Glomerular visceral epithelial cell (primary cell): Measurements from ENCODE around the gene EYS.
A peak's percentile ranks its signal among the peaks of the same experiment; 100 is the strongest.
"Not testable (repeated sequence)": the region's sequence is repeated elsewhere in the genome, so short reads cannot be mapped to it uniquely, and the experiment has no call there.

Experiments
- DNase-seq: peaks from one replicate; pipeline ENCODE4 v3.0.0-alpha.2; 2016; ENCODE audit errors: extremely low spot score

EYS gene

GRCh38 chr6:63828678-63829077 lies 1878.3 kb downstream of the EYS start:
- DNase-seq: not testable (repeated sequence)

DNA sequence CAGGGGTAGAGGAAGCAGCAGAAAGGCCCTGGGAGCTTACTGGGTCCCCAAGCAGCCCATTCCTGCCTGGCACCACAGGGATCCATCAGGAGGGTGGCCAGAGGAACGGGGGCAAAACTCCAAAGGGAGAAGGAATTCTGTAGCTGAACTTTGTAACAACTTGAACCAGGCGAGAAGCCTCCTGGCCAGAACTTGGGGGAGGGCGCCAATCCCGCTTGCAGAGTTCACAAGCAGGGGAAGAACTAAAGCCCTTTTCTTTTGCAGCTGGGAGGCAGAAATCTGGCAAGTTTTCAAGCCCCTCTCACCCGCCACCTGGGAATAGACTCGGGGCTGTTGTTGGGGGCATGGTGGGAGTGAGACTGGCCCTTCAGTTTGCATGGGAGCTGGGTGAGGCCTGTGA lies 1882.3 kb downstream of the EYS start:
- no peak for DNase-seq

DNA sequence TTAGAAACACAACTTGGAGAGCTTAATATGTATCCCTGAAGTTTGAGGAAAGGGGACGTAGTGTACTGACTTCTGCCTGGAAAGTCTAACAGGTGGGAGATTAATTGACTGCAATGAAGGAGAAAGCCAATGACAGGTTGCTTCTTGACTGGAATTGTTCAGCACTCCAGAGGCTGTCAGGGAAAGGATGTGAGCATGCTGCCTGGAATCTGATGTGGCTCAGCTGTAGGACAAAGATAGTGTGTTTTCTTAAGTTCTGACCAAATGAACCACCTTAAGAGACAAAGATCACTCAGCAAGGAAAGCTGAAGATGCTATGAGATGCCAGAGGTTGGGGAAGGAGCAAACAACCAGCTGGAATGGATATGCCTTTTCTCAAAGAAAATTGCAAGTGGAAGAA lies 1885.6 kb downstream of the EYS start:
- no peak for DNase-seq

- no peak for DNase-seq
Measured at GRCh38 chr6:63819831-63820230, 1887.2 kb downstream of the EYS start.

DNA sequence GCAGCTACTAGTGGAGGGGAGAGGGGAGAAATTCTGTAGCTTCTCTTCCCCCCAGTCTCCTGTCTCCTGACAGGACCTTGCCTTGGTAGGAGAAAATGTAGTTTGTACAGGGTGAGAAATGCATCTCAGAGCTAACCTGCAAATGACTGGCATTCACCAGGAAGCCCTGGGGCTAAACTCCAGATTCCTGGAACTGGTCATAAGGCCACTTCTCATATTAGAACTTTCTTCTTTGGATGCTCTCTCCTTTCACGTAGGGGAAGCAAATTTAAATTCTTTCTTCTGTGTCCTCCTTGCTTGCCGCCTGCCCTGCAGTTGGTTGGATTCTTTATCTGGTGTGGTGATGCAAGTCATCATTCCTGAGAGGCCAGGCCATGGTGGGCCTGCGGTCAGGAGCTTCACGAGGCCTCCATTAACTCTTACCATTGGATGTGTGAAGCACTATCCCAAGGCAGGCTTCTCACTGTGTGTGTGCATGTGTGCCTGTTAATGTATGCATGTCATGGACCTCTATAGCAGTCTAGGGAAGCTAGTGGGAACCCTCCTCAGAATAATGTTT lies 1889.5 kb downstream of the EYS start:
- no peak for DNase-seq

DNA sequence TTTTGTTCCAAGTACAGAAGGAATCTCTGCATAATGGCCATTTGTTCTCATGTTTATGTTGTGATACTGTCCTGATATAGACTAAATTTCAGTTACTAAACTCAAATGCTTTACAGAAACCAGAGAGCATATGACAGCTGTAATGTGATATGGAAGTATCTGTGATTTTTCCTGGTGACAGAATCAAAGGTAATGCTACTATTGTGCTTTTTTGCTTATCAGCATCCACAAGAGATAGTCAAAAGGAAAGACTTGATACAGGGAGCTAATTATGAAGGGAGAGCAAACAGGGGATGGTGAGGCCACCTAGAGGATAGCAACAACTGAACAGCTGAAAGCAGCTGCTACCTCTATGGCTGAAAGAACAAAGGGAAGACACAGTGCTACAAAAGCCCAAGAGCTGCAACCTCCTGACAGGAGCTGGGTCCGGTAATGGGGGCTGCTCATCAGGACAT lies 1890.0 kb downstream of the EYS start:
- no peak for DNase-seq

DNA sequence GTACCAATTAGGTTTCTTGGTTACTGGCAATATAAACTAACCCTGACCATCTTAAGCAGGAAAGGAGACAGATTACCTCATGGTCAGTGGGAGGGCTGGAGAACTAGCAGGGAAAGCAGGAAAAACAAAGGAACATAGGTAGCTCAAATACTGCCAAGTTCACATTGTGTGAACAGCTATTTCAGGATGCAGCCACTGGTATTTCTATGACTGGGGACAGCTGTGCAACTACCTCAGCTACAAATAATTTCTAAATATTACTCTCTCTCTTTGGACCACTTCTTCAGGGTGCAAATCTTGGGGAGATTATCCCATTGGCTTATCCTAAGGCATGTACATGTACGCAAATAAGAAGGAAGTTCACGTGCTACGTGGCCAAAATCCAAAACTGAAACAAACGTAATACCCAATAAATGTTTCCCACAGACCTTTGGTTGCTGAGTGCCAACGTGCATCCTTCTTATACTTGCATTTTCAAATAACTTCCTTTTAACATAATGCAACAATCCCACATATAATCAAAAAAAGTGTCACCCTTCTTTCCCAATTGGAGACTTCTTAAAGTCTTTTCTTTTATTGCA lies 1890.5 kb downstream of the EYS start:
- no peak for DNase-seq

DNA sequence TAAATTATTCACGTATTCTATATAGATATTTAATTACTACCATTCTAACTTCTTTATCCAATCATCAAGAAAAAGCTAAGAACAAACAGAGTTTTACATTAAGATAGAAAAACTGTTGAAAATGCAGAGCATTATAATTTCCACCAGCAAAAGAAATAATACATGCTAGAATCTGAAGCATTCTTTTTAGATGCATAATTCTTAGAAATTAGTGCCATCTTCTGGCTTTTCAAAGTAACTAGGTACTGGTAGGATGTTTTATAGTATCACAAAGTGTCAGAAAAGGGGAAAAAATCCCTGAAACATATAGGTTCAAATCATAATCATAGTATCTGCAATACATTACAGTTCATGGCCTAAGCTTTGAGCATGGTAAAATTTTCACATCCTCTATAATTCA lies 1892.6 kb downstream of the EYS start:
- DNase-seq: no peak

DNA sequence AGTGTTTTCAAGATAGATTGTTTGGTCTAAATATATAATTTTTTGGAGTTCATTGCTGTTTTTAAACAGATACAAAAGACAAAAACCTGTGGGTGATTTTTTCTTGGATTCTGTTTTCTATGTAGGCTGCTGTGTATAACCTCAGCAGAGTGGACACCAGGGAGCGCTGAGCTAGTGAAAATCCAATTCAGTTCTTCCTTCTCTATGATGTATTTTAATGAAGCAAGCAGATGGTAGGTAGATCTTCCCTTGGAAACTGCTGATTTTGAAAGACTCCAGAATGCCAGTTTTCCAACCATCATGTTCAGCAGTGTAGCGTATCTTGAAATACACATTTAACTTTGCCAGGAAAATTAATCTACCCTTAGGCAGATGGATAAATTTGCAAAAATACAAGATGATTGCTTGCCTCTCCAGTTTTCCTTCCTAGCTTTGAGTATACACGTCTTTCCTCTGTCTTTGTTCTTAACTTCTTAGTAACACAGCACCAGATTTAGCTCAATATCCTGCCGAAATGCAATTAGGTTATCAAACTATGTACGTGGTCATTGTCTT lies 1893.4 kb downstream of the EYS start:
- DNase-seq: no peak

DNA sequence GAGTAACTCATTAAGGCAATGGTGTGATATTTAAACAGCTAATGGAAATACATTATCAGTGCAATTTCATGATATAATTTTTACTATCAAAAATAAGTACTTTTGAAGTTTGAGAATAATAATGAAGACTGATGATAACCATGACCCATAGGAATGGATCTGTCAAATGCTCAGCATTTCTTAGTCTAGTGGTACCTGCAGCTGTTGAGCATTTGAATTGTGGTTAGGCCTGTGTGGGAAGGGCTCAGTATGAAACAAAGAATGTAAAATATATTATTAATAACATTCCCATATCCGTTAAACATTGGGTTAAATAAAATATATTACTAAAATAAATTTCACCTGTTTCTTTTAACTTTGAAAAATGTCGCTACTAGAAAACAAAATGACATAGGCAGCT lies 1898.5 kb downstream of the EYS start:
- DNase-seq: no peak

- no peak for DNase-seq
Measured at GRCh38 chr6:63807056-63807455, 1900.0 kb downstream of the EYS start.

DNA sequence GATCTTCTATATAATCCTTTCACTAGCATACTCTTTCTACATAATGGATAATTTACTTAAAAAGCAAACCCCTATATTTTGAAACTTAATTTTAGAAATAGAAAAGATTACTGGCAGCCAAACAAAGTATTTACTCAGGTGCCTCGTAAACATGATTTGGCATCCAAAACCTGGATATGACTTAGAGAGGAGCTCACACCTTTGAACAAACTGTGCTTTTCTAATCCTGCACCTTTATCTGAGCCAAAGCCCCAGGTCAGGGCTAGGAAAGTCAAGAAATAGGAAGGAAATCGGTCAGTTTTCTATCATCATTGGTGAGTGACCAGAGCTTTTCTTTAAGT lies 1900.5 kb downstream of the EYS start:
- DNase-seq: no peak

DNA sequence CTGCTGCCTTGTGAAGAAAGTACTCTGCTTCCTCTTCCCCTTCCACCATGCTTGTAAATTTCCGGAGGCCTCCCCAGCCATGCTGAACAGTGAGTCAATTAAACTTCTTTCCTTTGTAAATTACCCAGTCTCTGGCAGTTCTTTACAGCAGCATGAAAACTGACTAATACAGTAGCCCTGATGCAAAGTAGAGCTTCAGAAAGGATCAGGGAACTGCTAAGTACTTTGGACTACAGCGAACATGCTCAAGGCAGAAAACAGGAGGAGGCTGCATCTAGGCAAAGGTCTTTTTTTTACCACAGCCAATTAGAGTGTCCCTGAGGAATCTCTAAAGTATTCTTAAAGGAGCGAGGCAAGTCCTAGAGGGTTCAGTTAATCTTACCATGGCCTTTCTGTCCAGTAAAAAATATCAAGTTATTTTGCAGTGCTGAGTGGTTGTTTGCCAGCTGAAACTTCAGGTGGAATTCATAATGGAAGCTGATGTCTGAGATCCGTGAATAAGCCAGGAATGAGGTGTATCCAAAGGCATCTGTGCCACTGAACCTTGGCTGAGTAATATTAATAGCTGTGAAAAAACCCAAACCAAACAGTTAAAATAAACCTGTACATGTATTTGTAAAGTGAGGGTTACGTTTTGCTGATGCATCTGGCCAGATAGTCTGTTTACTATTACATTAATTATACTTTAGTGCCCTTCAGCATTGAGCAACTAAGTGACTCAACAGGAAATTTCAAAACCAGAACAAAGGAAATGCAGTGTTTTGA lies 1901.0 kb downstream of the EYS start:
- peak; percentile 68 for DNase-seq

DNA sequence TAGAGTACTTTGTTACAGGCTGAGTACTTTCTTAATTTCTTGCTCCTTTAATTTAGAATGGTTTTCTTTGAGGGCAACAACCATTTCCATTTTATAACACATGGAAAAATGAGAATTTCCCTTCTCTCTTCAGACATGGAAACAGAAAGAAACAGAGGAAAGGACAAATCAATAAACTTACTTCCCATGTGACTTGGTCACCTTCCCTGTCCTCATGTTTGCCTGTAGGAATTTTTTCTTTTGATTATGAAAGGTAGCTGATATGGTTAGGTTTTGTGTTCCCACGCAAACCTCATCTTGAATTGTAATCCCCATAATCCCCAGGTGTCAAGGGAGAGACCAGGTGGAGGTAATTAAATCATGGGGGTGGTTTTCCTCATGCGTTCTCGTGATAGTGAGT lies 1901.7 kb downstream of the EYS start:
- DNase-seq: no peak

DNA sequence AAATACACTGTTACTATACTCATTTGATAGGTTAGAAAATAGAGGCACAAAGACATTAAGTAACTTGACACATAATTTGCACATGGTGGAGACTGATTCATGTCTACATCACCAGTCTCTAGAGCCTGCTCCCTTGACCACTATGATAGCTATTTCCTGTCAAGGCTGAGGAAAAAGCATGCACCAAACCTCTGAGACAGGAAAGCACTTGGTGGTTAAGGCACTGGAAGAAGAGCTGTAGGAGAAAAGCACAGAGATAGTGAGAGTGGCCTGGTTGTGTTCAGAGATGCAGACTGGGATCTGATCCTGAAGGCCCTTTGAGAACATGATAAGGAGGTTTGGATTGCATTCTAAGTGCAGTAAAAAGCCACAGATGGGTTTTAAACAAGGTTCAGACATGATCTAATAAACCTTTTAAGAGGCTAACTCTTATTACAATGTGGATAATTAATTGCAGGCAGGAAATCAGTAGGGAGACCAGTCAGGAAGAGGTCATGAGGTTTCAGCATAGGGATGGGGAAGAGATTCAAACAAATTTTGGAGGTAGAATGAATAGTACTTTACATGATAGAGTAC lies 1902.6 kb downstream of the EYS start:
- DNase-seq: peak; percentile 79

DNA sequence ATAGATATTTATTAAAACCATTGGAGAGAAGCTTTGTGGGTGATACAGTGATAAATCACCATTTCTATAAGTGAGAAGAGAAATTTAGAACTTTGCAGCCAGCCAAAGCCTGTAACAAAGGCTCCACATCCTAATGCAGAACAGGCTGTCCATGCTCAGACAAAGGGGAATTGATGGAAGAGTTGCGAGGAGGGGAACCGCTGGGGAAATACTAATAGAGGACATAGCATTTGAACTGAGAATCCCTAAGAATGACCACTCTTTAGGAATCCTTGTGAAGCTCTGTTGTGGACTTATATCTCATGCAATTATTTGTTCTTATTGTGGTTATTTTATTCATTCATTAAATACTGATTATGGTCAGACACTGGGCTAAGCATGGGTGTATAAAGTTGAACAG lies 1903.7 kb downstream of the EYS start:
- DNase-seq: no peak

DNA sequence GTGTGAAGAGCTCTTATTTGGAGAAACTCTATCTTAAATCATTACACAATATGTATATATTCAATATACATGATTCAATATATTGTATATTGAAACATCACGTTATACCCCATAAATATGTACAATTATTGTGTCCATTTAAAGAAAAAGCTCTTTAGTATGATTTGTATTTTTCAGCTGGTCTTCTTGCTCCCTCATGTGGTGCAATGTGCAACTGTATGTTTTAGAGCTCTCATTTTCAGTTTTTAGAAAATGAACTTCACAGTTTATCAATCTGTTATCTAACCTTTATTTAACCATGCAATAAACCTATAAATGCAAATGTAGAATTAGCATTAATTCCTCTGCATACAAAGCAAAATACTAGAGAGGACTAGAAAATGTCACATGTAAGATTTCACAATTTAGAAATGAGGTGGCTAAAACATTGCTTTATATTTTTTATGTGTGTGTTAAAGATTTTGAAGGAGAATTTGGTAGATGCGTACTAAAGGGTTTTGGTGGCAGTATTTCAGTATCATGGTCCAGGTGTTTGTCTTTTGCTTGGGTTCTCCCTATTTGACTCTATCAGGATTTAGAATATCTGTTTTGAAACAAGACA lies 1904.3 kb downstream of the EYS start:
- peak; percentile 32 for DNase-seq

DNA sequence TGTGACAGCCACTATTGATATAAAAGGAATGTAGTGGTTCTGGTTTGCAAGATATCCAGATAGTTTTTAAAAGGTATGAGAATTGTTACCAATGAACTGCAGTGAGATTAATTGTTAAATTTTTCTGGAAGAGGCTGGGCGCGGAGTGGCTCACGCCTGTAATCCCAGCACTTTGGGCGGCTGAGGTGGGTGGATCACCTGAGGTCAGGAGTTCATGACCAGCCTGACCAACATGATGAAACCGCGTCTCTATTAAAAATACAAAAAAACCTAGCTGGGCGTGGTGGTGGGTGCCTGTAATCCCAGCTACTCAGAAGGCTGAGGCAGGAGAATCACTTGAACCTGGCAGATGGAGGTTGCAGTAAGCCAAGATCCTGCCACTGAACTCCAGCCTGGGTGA lies 1906.6 kb downstream of the EYS start:
- DNase-seq: not testable (repeated sequence)

DNA sequence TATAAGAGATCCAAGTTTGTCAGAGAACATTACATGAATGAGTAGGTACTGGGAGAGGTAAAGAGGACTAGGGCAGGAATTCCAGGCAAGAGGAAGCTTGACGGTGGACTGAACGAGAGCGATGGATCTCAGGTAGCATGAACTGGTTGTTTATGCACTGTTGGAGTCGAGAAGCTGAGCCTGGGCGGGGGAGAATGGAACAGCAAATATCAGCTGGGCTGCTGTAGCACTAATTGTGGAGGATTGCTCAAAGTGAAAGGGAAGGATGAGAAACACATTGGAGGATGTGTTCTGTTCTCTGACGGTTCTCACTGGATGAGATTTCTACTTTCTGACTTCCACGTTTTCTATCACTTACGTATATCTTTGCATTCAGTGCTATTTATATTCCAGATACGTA lies 1907.2 kb downstream of the EYS start:
- no peak for DNase-seq

DNA sequence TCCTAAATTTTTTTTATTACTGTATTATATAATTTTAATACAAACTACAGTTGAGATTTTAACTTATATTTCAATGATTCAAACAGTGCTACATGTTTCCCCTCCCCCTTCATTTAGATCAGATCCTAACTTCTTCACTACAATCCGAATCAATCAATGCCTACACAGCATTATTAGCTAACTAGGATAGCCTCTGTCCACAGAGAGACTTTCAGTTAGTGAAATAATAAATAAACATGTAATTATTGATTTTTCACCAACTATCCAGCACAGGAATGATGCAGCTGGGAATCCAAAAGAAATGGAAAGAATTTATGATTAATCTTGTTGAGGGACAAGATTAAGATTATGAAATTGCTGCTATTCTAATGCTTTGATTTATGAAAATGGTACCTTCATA lies 1907.7 kb downstream of the EYS start:
- no peak for DNase-seq

DNA sequence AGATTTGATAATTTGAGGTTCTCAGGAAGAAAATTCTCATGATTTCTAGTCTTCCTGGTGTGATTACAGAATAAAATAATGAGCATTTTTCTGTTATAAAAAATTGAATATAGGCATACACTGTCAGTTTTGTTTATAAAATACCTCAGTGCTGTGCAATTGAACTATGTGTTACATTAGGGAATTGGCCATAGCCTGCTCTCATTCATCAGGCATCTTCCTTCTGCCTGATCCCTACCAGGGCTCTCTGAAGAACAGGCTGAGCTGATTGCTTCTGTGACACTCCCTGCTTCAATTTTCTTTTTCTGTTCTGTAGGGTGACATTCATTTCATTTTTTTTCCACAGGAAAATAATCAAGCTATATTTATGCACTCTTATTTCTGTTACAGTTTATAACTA lies 1908.6 kb downstream of the EYS start:
- DNase-seq: no peak

GRCh38 chr6:63797721-63798120 lies 1909.3 kb downstream of the EYS start:
- no peak for DNase-seq
